NB4 (cell line): ENCODE measurements around the gene ANO1.

ENCODE experiments used
- CTCF ChIP-seq: IDR thresholded peaks from one replicate; pipeline ENCODE4 v1.5.1; 2012; ENCODE audit warnings: low read depth, low read length
- POLR2A ChIP-seq: IDR thresholded peaks from 2 replicates; pipeline ENCODE4 v1.6.1; 2011; ENCODE audit warnings: mild to moderate bottlenecking; ENCODE audit not compliant: insufficient read length; ENCODE audit errors: extremely low read depth
- TF ChIP-seq, protein P1 (sequence below): IDR thresholded peaks from 2 replicates; pipeline ENCODE4 v1.6.1; 2011; ENCODE audit warnings: low read depth, low read length

DNA sequence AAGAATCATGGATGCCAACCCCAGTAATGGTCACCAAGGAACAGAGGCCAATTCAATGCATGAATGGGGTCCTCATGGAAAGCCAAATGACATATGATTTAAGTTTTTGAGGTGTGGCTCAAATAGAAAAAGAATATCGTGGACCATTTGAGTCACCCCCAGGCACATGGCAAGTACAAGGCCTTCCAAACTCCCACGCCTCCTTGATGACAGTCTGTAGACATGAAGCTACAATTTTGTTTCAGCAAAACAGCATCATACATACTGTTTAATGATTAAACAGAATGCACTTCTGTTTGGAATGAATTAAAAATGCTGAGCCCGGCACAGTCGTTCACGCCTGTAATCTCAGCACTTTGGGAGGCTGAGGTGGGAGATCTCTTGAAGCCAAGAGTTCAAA is 132.4 kb downstream of the ANO1 start:
- TF ChIP-seq CTCF (no peak), POLR2A (no peak)
- TF ChIP-seq, protein P1, sequence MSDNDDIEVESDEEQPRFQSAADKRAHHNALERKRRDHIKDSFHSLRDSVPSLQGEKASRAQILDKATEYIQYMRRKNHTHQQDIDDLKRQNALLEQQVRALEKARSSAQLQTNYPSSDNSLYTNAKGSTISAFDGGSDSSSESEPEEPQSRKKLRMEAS: no peak
